Epithelial cell of esophagus (primary cell): ENCODE results near the gene LRCH4.

Experiments used
- DNase-seq: peaks from one replicate; pipeline ENCODE4 v3.0.0; 2010; ENCODE audit warnings: low read depth
- H3K4me3 ChIP-seq: 2 replicates; pipeline ENCODE4 v1.5.1; 2011; ENCODE audit warnings: mild to moderate bottlenecking, low read length, control low read depth
- CTCF ChIP-seq: IDR thresholded peaks from 2 replicates; pipeline ENCODE4 v1.5.1; 2011; ENCODE audit warnings: low read depth, mild to moderate bottlenecking, low read length, control low read depth, inconsistent platforms; ENCODE audit not compliant: insufficient read depth; ENCODE audit errors: missing control alignments

LRCH4 gene

GRCh38 chr7:100604976-100605911 is 19.3 kb upstream of the LRCH4 start:
- TF ChIP-seq CTCF = no peak
- H3K4me3 ChIP-seq = peak overlapping the region; percentile 58
- DNase-seq = no peak

GRCh38 chr7:100604028-100604975 is 18.4 kb upstream of the LRCH4 start:
- H3K4me3 ChIP-seq = peak overlapping the region; percentile 58
- peak; percentile 58 for DNase-seq
- peak; percentile 37 for TF ChIP-seq CTCF

GRCh38 chr7:100603726-100604027 is 17.7 kb upstream of the LRCH4 start:
- no peak for TF ChIP-seq CTCF
- peak overlapping the region; percentile 58 for H3K4me3 ChIP-seq
- no peak for DNase-seq

- TF ChIP-seq CTCF = no peak
- no peak overlapping the region for H3K4me3 ChIP-seq
- DNase-seq = no peak
These were observed 17.2 kb upstream of the LRCH4 start for GRCh38 chr7:100602889-100603725.

GRCh38 chr7:100600730-100601038 is 14.8 kb upstream of the LRCH4 start:
- TF ChIP-seq CTCF = no peak
- H3K4me3 ChIP-seq = no peak overlapping the region
- DNase-seq = no peak

GRCh38 chr7:100599911-100600729 is 14.2 kb upstream of the LRCH4 start:
- no peak for TF ChIP-seq CTCF
- DNase-seq = no peak
- no peak overlapping the region for H3K4me3 ChIP-seq
